ENCODE data around the gene PTPRN2.

Gene PTPRN2

GRCh38 chr7:158192184-158192835 lies 395.3 kb downstream of the PTPRN2 start:
- no peak overlapping the region for H3K4me3 ChIP-seq (ENCODE audit: low read depth, low read length)
- DNase-seq (ENCODE audit: low read depth): no peak

GRCh38 chr7:158191671-158192070 lies 396.0 kb downstream of the PTPRN2 start:
- TF ChIP-seq, protein P1, sequence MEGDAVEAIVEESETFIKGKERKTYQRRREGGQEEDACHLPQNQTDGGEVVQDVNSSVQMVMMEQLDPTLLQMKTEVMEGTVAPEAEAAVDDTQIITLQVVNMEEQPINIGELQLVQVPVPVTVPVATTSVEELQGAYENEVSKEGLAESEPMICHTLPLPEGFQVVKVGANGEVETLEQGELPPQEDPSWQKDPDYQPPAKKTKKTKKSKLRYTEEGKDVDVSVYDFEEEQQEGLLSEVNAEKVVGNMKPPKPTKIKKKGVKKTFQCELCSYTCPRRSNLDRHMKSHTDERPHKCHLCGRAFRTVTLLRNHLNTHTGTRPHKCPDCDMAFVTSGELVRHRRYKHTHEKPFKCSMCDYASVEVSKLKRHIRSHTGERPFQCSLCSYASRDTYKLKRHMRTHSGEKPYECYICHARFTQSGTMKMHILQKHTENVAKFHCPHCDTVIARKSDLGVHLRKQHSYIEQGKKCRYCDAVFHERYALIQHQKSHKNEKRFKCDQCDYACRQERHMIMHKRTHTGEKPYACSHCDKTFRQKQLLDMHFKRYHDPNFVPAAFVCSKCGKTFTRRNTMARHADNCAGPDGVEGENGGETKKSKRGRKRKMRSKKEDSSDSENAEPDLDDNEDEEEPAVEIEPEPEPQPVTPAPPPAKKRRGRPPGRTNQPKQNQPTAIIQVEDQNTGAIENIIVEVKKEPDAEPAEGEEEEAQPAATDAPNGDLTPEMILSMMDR (IDR thresholded peaks at IDR 0.05; ENCODE audit: low read depth, low read length, missing control alignments): no peak
- no peak for DNase-seq (ENCODE audit: low read depth)
- H3K4me3 ChIP-seq (ENCODE audit: low read depth, low read length): no peak overlapping the region

More at GRCh38 chr7:158192184-158192835, 395.3 kb downstream of the PTPRN2 start:
- TF ChIP-seq, protein P1 (IDR thresholded peaks at IDR 0.05; ENCODE audit: low read depth, low read length, missing control alignments): no peak

GRCh38 chr7:158190756-158191155 lies 396.9 kb downstream of the PTPRN2 start:
- DNase-seq (ENCODE audit: low read depth): no peak
- no peak overlapping the region for H3K4me3 ChIP-seq (ENCODE audit: low read depth, low read length)
- TF ChIP-seq, protein P1 (IDR thresholded peaks at IDR 0.05; ENCODE audit: low read depth, low read length, missing control alignments): no peak

GRCh38 chr7:158188676-158189075 lies 398.9 kb downstream of the PTPRN2 start:
- TF ChIP-seq, protein P1 (IDR thresholded peaks at IDR 0.05; ENCODE audit: low read depth, low read length, missing control alignments): no peak
- no peak for DNase-seq (ENCODE audit: low read depth)
- no peak overlapping the region for H3K4me3 ChIP-seq (ENCODE audit: low read depth, low read length)

GRCh38 chr7:158187694-158187994 lies 400.0 kb downstream of the PTPRN2 start:
- TF ChIP-seq, protein P1 (IDR thresholded peaks at IDR 0.05; ENCODE audit: low read depth, low read length, missing control alignments): no peak
- no peak overlapping the region for H3K4me3 ChIP-seq (ENCODE audit: low read depth, low read length)
- DNase-seq (ENCODE audit: low read depth): no peak

DNA sequence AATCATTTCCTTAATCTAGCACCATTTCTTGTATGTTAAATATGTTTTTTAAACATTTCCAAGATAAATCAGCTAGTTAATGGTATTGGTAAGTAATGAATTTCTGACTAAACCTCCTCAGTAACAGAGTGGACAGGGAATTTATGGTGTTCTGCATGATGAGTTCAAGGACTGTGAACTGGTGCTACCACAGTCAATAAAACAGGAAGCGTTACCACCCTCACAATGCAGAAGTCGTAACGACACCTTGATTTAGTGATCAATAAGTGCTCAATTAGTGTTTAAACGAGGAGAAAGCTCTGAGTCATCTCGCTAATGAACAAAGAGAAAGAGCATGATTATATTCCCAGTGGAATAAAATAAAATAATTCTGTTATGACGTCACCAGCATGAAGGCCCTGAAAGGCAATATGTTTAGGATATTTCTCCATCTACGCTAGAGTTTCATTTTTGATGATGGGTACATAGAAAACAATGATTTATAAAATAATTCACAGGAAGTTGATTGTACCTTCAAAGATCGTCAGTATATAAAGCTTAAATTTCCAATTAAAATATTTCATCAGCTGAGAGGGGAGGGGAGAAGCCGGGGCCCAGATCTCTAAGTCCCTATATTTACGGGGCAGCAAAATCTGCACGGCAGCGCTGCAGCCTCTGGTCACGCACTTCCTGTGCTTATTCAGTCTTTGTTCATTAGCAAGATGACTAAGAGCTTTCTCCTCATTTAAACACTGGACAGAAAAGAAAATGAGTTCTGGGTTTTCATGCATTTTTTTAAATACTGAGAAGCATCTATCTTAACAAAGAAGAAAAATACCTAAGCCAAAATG lies 400.5 kb downstream of the PTPRN2 start:
- no peak for DNase-seq (ENCODE audit: low read depth)
- TF ChIP-seq, protein P1 (IDR thresholded peaks at IDR 0.05; ENCODE audit: low read depth, low read length, missing control alignments): no peak
- no peak overlapping the region for H3K4me3 ChIP-seq (ENCODE audit: low read depth, low read length)
